ENCODE results near the gene NEUROG1.
"Not testable (repeated sequence)": the region's sequence is repeated elsewhere in the genome, so short reads cannot be mapped to it uniquely, and the experiment has no call there.

The NEUROG1 gene

DNA sequence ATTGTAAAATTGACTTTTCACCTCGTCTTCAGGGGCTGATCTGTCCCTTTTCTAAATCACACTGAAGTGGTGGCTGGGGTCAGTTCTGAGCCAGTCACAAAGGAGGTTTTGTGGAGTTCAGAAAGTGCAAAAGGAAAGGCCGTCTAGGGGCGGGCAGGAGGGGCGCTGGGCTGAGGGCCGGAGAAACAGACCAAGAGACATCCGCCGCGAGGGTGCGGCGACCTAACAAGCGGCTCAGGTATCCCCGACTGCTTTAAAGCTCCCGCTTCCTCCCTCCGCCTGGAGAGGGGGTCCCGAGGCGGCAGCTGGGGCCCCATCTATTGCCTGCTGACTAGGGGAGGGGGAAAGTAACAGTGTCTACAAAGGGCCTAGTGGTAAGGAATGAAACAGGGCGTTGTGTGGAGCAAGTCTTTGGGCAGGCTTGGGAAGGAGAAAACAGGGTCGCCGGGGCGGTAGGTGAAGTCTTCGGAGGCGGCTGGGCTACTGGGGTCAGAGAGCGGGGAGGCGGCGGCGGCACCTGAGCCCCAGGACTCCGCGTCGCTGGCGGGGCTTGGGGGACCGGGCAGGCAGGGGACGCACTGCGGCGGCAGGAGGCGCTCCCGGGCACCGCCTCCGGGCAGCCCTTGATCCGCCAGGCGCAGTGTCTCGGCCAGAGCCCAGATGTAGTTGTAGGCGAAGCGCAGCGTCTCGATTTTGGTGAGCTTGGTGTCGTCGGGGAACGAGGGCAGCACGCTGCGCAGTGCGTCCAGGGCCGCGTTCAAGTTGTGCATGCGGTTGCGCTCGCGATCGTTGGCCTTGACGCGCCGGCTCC, 950 bp downstream of the NEUROG1 start:
- no peak for DNase-seq

DNA sequence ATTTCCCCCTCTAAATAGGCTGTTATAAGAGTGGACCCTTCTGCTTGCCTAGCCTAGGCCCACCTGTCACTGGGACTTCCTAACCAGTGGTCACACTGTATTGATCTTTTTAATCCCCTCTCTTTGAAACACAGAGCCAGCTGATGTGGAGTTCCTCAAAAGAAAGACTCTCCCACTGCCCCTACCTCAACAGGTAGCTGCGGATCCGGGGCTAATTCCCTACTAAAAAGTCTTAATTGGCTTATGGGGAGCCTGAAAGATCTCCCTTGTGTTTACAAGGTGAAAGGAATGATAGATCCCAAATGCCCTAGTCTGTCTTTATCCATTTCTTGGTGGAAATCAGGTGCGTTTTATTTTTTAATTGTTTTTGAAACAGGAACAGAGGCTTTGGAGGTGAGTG, 2.0 kb downstream of the NEUROG1 start:
- no peak for DNase-seq

DNA sequence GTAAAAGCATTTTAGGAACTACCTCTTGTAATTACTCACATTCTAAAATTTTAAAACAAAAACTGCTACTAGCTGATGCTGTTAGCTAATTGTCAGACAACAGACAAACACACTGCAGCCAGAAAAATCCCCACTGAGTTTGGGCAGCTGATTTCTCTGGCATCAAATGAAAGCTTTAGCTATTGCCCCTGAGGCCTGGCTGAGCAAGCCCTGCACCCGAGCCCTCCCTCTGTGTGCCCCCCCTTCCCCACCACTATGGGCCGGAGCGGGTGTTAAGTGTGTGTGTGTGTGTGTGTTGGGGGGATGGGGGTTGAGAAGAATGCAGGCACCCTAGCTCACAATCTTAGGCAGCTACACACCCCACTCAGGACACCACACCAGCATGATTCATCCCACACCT, 2.4 kb downstream of the NEUROG1 start:
- DNase-seq = no peak

- not testable (repeated sequence) for DNase-seq
These were observed 6.2 kb downstream of the NEUROG1 start for GRCh38 chr5:135529576-135529975.

DNA sequence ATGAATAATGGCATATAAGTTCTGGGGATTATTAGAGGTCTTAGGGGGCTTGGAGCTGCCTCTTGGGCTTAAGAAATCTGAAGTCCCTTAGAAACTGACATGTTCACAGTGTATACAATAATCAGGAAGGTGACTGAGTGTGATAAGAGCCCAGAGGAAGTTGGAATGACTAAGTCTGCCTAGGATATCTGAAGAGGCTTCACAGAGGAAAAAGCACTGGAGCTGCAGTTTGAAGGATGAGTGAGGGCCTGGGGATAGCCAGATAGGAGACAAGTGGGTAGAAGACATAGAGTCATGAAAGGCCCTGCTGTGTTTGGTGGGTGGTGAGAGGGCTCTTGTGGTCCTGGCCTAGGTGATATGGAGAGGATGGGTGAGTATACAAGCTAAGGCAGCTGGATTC, 8.8 kb downstream of the NEUROG1 start:
- no peak for DNase-seq

- no peak for DNase-seq
These were observed 13.8 kb downstream of the NEUROG1 start for GRCh38 chr5:135521964-135522363.

DNA sequence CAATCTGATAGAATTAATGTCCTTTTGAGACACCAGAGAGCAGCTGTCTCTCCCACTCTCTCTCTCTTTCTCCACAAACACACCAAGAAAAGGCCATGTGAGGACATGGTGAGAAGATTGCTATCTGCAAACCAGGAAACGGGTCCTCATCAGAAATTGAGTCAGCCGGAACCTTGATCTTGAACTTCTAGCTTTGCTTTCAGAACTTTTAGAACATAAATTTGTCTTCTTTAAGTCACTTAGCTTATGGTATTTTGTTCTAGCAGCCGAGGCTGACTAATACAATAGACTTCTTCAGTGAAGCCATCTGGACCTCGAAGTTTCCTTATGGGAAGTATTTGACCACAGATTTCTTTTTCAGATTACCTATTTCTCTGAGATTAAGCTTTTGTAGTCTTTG, 18.1 kb downstream of the NEUROG1 start:
- no peak for DNase-seq

GRCh38 chr5:135514116-135514515, 21.6 kb downstream of the NEUROG1 start:
- no peak for DNase-seq

DNA sequence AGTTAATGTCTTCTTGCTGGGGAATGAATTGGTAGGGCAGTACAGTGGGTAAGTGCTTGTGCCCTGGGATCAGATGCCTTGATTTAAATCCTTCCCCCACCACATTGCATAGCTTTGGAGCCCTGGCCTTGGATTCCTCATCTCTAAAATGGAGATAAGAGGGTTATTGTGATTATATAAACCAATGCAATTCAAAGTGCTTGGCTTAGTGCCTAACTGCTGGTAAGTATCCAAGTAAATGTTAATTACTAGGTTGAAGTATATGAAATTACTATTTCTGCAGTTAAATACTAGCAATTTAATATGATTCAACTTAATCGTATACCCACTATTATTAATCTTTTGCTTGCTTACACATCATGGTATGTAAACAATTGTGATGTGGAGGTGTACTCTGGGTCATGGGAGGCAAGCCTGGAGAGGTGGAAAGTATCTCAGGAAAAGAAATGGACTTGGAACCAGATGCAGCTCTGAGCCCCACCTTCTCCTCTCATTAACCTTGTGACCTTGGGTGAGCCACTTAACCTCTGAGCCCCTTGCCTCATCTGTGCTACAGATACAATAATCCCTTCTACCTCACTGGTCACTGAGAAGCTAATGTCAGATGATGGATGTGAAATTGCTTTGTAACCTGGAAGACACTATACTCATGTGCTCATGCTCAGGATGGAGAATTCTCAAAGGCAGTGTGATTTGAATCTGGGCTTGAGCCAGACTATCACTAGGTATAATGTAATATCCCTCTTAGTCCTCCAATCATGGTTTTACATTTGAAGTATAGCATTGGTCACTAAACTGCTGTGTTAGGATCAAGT, 23.8 kb downstream of the NEUROG1 start:
- DNase-seq = no peak

DNA sequence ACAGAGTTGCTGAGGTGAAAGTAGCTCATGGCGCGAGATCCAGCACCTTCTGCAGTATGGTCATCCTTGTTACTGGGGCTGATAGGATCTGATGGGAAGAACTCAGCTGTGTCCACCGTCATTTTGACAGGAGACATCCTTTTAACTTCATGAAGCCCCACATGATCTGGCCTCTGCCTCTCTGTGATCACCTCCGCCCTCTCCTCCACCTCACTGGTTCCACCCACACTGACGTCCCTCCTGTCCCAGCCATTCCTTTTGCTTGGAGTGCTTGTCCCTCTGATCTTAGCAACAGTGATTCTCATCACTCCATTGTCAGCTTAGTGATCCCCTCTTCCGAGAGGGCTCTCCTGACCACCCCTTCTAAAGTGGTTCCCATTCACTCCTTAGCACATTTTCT, 25.8 kb downstream of the NEUROG1 start:
- no peak for DNase-seq

- DNase-seq = peak; percentile 29
These were observed 27.2 kb downstream of the NEUROG1 start for GRCh38 chr5:135508496-135509005.

DNA sequence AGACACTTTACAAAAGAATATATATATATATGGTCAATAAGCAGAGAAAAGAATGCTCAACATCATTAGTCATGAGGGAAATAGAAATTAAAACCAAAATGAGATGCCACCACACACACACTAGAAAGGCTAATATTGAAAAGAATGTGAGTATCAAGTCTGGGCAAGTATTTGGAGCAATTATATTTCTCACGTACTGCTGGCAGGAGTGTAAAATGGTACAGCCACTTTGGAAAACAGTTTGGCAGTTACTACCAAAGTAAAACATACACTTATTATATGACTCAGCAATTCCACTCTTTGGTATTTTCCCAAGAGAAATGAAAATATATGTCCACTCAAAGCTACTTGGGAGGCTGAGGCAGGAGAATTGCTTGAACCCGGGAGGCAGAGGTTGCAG, 29.8 kb downstream of the NEUROG1 start:
- DNase-seq = no peak

GRCh38 chr5:135504376-135504775, 31.4 kb downstream of the NEUROG1 start:
- DNase-seq = no peak

- DNase-seq = no peak
These were observed 31.9 kb downstream of the NEUROG1 start for GRCh38 chr5:135503871-135504270.

DNA sequence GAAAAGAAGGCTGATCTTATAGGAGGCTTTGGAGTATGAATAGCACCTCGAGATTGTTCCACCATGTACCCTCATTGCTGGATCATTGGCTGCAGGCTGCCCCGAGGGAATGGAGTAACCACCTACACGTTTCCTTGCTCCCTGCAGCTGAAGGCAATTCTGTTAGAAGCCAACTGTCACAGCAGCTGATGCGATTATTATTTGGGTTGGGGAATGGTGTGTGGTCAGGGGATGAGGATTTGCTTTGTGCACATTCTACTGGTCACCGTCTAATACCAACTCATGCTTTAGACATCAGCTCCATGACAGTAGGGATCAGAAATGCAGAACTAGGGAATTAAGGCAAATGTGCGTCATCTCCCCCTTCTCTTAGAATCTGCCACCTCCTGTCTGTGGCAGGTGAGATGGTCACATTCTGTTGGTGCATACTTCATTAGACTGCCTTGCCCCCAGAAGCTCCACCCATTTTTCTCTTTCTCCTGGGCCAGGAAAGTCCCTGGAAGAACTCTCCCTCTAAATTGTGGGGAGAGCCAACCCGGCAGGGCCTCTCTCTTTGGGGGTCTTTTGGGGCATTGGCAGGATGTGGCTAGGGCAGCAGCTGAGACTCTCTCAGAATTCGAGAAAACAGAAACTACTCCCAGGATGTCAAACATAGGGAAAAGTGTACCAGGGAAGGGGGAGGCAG, 32.8 kb downstream of the NEUROG1 start:
- DNase-seq = no peak

GRCh38 chr5:135501965-135502364, 33.8 kb downstream of the NEUROG1 start:
- DNase-seq = peak; percentile 86

- DNase-seq = no peak
These were observed 37.1 kb downstream of the NEUROG1 start for GRCh38 chr5:135498637-135498995.

GRCh38 chr5:135497971-135498636, 37.7 kb downstream of the NEUROG1 start:
- no peak for DNase-seq

GRCh38 chr5:135495531-135495930, 40.2 kb downstream of the NEUROG1 start:
- not testable (repeated sequence) for DNase-seq

DNA sequence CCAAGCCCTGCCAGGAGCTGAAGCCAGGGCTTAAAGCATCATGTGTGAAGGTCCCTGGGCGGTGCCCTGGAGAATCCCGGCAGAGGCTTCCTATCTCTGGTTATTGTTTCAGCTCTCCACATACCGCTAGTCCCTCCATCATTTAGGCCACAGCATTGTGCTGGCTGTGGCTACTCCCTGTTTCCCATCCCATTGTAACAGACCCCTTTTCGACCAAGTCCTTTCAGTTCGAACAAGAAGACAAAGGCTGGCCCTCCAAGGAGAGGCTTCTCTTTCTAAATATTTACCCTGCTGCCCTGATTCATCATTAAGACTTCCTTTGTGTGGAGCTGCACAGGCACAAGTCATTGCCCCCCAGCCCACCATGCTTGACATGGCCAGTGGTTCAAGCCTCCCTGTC, 41.6 kb downstream of the NEUROG1 start:
- DNase-seq = no peak

DNA sequence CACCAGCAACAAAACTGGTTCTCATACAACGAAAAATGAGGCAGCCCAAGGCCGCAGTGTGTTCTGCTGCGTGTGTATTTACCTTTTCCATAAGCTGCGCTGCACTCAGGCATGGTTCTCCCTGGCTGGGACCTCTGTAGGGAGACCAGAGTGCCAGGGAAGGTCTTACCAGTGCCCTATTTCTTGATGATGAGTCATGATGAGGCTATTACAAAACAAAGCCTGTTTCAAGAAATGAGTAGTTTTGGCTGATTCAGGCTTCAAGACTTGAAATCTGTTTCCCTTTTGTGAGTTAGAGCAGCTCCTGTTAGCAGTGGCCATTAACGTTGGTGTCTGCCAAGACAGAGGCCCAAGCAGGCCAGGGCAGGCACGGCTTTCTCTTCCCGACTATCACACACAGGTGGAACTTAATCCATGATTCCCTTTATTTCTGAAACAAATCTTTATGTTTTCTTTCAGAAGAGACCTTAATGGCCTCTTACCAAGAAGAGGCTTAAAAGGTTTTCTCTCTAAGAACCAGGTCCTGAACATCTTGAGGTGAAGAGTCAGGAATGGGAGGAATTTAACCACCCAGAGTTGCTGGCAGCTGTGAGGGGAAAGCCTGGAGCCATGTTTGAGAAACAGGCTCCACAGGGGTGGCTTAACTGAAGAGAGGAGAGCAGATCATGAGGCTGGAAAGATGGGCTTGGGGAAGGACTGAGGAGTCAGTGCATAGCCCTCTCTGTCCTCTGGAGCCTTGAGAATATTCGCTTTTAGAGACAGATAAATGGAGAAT, 42.2 kb downstream of the NEUROG1 start:
- DNase-seq = no peak

DNA sequence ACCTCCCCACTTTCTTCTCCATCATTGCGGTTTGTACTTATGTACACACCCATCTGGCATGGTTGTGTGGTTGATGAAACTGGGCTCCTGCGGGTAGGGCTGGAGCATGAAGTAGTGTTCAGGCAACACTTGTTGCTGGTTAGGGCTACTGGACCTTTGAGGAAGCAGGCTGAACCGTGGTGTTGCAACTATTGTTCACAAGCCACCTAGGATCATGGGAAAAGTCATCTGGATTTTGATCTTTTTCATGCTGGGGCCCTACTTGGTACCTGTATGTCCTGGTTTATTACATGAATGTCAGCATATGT, 43.5 kb downstream of the NEUROG1 start:
- DNase-seq = no peak
